H1 (cell line): ENCODE measurements around the gene TNFAIP8L3. TPM values are rescaled to one million over a fixed set of nuclear protein-coding genes. Genes with fewer than 3 reads are reported as not detected.

ENCODE experiments used
- CTCF ChIA-PET: fragments of 300-600 bp; sonication (Branson Sonifier 250); formaldehyde crosslinking; loops from one replicate; lab custom pipeline; 2021; ENCODE audit not compliant: partially characterized antibody; lab: Charles Lee
- POLR2A ChIA-PET: fragments of 300-600 bp; sonication (Branson Sonifier 250); formaldehyde crosslinking; loops from one replicate; lab custom pipeline; 2021; ENCODE audit warnings: inconsistent platforms; ENCODE audit not compliant: partially characterized antibody; lab: Charles Lee
- DNase-seq, 2 experiments: peaks; one replicate each; pipeline versions ENCODE4 v3.0.0 to v3.0.0-alpha.2; 2010 to 2022; ENCODE audit warnings: low spot score in 2 of 2, low read depth in 1 of 2, mixed read lengths in 1 of 2
- FAIRE-seq: peaks from 2 replicates; lab custom pipeline; 2011; peaks lifted over from hg19 to GRCh38; lab: Jason Lieb, UNC
- H2AFZ ChIP-seq: 2 replicates; pipeline ENCODE4 v1.8.1; 2012; ENCODE audit warnings: low read length, inconsistent platforms
- H2AK5ac ChIP-seq: 2 replicates; pipeline ENCODE4 v1.6.1; 2013; ENCODE audit warnings: low read depth, low read length
- H2BK120ac ChIP-seq: replicated peaks from 2 replicates; pipeline ENCODE3; 2013; ENCODE audit warnings: low read depth, low read length, inconsistent platforms
- H2BK12ac ChIP-seq: 2 replicates; pipeline ENCODE4 v1.6.1; 2013; ENCODE audit warnings: low read depth, low read length
- H2BK15ac ChIP-seq: 2 replicates; pipeline ENCODE4 v1.6.1; 2013; ENCODE audit warnings: low read length
- H2BK20ac ChIP-seq: 2 replicates; pipeline ENCODE4 v1.6.1; 2013; ENCODE audit warnings: low read length
- H2BK5ac ChIP-seq: 2 replicates; pipeline ENCODE4 v1.6.1; 2013; ENCODE audit warnings: low read depth, low read length
- H3K14ac ChIP-seq: 2 replicates; pipeline ENCODE4 v1.6.1; 2013; ENCODE audit warnings: inconsistent platforms; ENCODE audit not compliant: insufficient read length
- H3K18ac ChIP-seq: 2 replicates; pipeline ENCODE4 v1.6.1; 2013; ENCODE audit warnings: low read length; ENCODE audit errors: extremely low read depth
- H3K23ac ChIP-seq: 2 replicates; pipeline ENCODE4 v1.6.1; 2013; ENCODE audit warnings: inconsistent platforms; ENCODE audit not compliant: insufficient read length
- H3K23me2 ChIP-seq: 2 replicates; pipeline ENCODE4 v1.6.1; 2013; ENCODE audit warnings: low read depth, low read length
- H3K27ac ChIP-seq: 2 replicates; pipeline ENCODE4 v1.6.1; 2011; ENCODE audit warnings: low read depth, low read length, inconsistent platforms
- H3K27me3 ChIP-seq, 4 experiments: replicated peaks in 1 of 4; 1 replicate in 1 of 4; 2 replicates in 3 of 4; pipeline versions ENCODE4 v1.6.1 to v1.8.1; 2011 to 2013; ENCODE audit warnings: low read length in 3 of 4, mild to moderate bottlenecking in 3 of 4, inconsistent platforms in 2 of 4, mixed read lengths in 2 of 4, moderate library complexity in 1 of 4; ENCODE audit not compliant: control insufficient read depth in 3 of 4, insufficient read depth in 3 of 4; ENCODE audit errors: extremely low read depth in 1 of 4
- H3K36me3 ChIP-seq, 4 experiments: 2 replicates each; pipeline versions ENCODE4 v1.6.1 to v1.8.1; 2011 to 2013; ENCODE audit warnings: mild to moderate bottlenecking in 4 of 4, low read length in 3 of 4, moderate library complexity in 2 of 4, control low read depth in 1 of 4, inconsistent platforms in 1 of 4; ENCODE audit not compliant: insufficient read depth in 4 of 4, control insufficient read depth in 2 of 4
- H3K4ac ChIP-seq: replicated peaks from 2 replicates; pipeline ENCODE3; 2013; ENCODE audit warnings: low read length, low read depth, mixed read lengths, inconsistent platforms; ENCODE audit not compliant: insufficient read length
- H3K4me1 ChIP-seq, 4 experiments: replicated peaks in 1 of 4; 1 replicate in 1 of 4; 2 replicates in 3 of 4; pipeline versions ENCODE4 v1.6.1 to v1.8.1; 2011 to 2013; ENCODE audit warnings: low read length in 3 of 4, inconsistent platforms in 2 of 4, mixed read lengths in 1 of 4; ENCODE audit not compliant: insufficient read depth in 4 of 4, control insufficient read depth in 3 of 4
- H3K4me2 ChIP-seq, 2 experiments: 2 replicates each; pipeline versions ENCODE4 v1.6.1 to v1.8.1; 2011 to 2013; ENCODE audit warnings: low read depth in 2 of 2, low read length in 2 of 2, control low read depth in 1 of 2, inconsistent platforms in 1 of 2, mild to moderate bottlenecking in 1 of 2; ENCODE audit not compliant: insufficient read depth in 1 of 2
- H3K4me3 ChIP-seq, 4 experiments: fragments of 200-600, 300-600 bp in 1 of 4; sonication (generic), shearing (Covaris generic), sonication (Bioruptor Twin) in 1 of 4; 2 replicates each; pipeline versions ENCODE4 v1.5.1 to v1.8.1; 2011 to 2016; ENCODE audit warnings: low read length in 4 of 4, low read depth in 3 of 4, control low read depth in 2 of 4, inconsistent platforms in 2 of 4, mild to moderate bottlenecking in 2 of 4, mixed read lengths in 1 of 4, moderate library complexity in 1 of 4; ENCODE audit not compliant: insufficient read depth in 2 of 4; ENCODE audit errors: extremely low read depth in 1 of 4
- H3K56ac ChIP-seq: replicated peaks from 2 replicates; pipeline ENCODE3; 2013; ENCODE audit warnings: low read depth, mild to moderate bottlenecking, mixed read lengths, low read length, inconsistent platforms; ENCODE audit not compliant: insufficient read length
- H3K79me1 ChIP-seq: 2 replicates; pipeline ENCODE4 v1.6.1; 2013; ENCODE audit warnings: low read depth, low read length, control low read depth
- H3K79me2 ChIP-seq, 2 experiments: 2 replicates each; pipeline versions ENCODE4 v1.6.1 to v1.8.1; 2012 to 2013; ENCODE audit warnings: low read length in 2 of 2, mild to moderate bottlenecking in 2 of 2, inconsistent platforms in 1 of 2; ENCODE audit not compliant: insufficient read depth in 2 of 2, control insufficient read depth in 1 of 2
- H3K9ac ChIP-seq, 4 experiments: replicated peaks in 1 of 4; 1 replicate in 1 of 4; 2 replicates in 3 of 4; pipeline versions ENCODE4 v1.6.1 to v1.8.1; 2011 to 2013; ENCODE audit warnings: low read depth in 3 of 4, low read length in 3 of 4, control low read depth in 2 of 4, mild to moderate bottlenecking in 2 of 4, moderate library complexity in 2 of 4, inconsistent platforms in 1 of 4; ENCODE audit errors: extremely low read depth in 1 of 4
- H3K9me3 ChIP-seq, 2 experiments: 2 replicates each; pipeline versions ENCODE4 v1.6.1 to v1.8.1; 2012 to 2013; ENCODE audit warnings: mild to moderate bottlenecking in 2 of 2, moderate library complexity in 2 of 2, control low read depth in 1 of 2, inconsistent platforms in 1 of 2, low read depth in 1 of 2, low read length in 1 of 2, mixed read lengths in 1 of 2; ENCODE audit not compliant: insufficient read depth in 2 of 2
- H4K20me1 ChIP-seq, 2 experiments: replicated peaks in 1 of 2; 2 replicates each; pipeline versions ENCODE3 to v1.8.1; 2011 to 2013; ENCODE audit warnings: inconsistent platforms in 2 of 2, low read length in 2 of 2, mild to moderate bottlenecking in 1 of 2; ENCODE audit not compliant: insufficient read depth in 2 of 2, control insufficient read depth in 1 of 2
- H4K5ac ChIP-seq: 2 replicates; pipeline ENCODE4 v1.6.1; 2013; ENCODE audit warnings: low read length, low read depth, mixed read lengths, inconsistent platforms; ENCODE audit not compliant: insufficient read length
- H4K8ac ChIP-seq: 2 replicates; pipeline ENCODE4 v1.8.0; 2013; ENCODE audit warnings: mild to moderate bottlenecking, moderate library complexity, low read length, inconsistent platforms; ENCODE audit not compliant: insufficient read depth; ENCODE audit errors: extremely low read depth
- H4K91ac ChIP-seq: replicated peaks from 2 replicates; pipeline ENCODE3; 2013; ENCODE audit warnings: low read length, mixed read lengths, inconsistent platforms; ENCODE audit not compliant: insufficient read length
- BCL11A ChIP-seq, 2 experiments: IDR thresholded peaks; one replicate each; pipeline ENCODE4 v1.6.1; 2011; ENCODE audit warnings: low read depth in 2 of 2, low read length in 2 of 2, mild to moderate bottlenecking in 2 of 2
- SP1 ChIP-seq: IDR thresholded peaks from 2 replicates; pipeline ENCODE4 v1.6.1; 2011; ENCODE audit warnings: low read depth, low read length
- WGBS, 2 experiments: shearing (Covaris generic) in 1 of 2; methylation state at CpG; one replicate each; pipeline versions ENCODE4 v1.1.6 to v1.1.7; 2013 to 2015; ENCODE audit warnings: low lambda C conversion rate in 2 of 2, mixed read lengths in 2 of 2, inconsistent platforms in 1 of 2, low coverage in 1 of 2, missing lambda C conversion rate in 1 of 2; ENCODE audit not compliant: insufficient replicate concordance in 2 of 2, insufficient coverage in 1 of 2, insufficient read length in 1 of 2; ENCODE audit errors: extremely low coverage in 1 of 2, missing lambda C conversion rate in 1 of 2; 5-methylcytosine and 5-hydroxymethylcytosine counted together
- polyA plus RNA-seq, 7 experiments: library from polyadenylated mRNA; depleted of rRNA in 3 of 7; stranded (reverse) in 5 of 7; unstranded in 2 of 7; fragments of >200 nt in 5 of 7; fragments of 200-250 nt in 2 of 7; gene quantifications; 1 replicate in 5 of 7; 2 replicates in 1 of 7; 4 replicates in 1 of 7; pipeline versions ENCODE4 v1.2.1 to v1.2.3, GENCODE V29; 2011 to 2013; ENCODE audit warnings: missing spikeins in 2 of 7, mixed read lengths in 2 of 7
- total RNA-seq: library from RNA; stranded (reverse); fragmentation: NEBNext Ultra II Directional; extraction: Animal tissue kit (Norgen Biotek cat#: 25700); gene quantifications from 2 replicates; pipeline ENCODE4 v1.2.1, GENCODE V29; 2021

The TNFAIP8L3 gene
- total and polyA plus RNA-seq, 2 of the 8 experiments (the other 6 are each of a cell fraction or from before 2014, with no cell fraction given) = 0.23 to 0.67 TPM

- H3K9ac ChIP-seq = no peak overlapping the region
- peaks cover 0 to 9% (median 5%) of the 10 kb centered on the region in 4 experiments; a peak in 4 of 7 replicates for H3K4me1 ChIP-seq
- H3K79me2 ChIP-seq = no peaks in the 10 kb centered on the region
- H4K91ac ChIP-seq = no peak overlapping the region
- no peak overlapping the region for H3K4me3 ChIP-seq
- no peak overlapping the region for H3K56ac ChIP-seq
- H4K20me1 ChIP-seq = no peaks in the 10 kb centered on the region
- no peaks in the 10 kb centered on the region for H3K9me3 ChIP-seq
- no peak overlapping the region for H3K23ac ChIP-seq
- 97% methylated on average over 5 of the region's 5 CpGs; no CpG with 5 or more reads in 1 of the 2 experiments for WGBS, 2 experiments
- H2BK120ac ChIP-seq = no peak overlapping the region
- no peak overlapping the region for H2BK20ac ChIP-seq
- H2BK12ac ChIP-seq = no peak overlapping the region
- ChIA-PET POLR2A (interaction anchor here (0.8 to 1.0 kb wide), 2 partner anchors 8 to 10 kb away, joined by 3 read pairs; no protein-coding TSS in a partner anchor), CTCF (interaction anchor here (1.1 kb wide), 1 partner anchor 23 kb away, joined by 3 read pairs; no protein-coding TSS in a partner anchor)
- FAIRE-seq (no peak), DNase-seq (no peak)
- no peak overlapping the region for H3K14ac ChIP-seq
- no peak overlapping the region for H2BK15ac ChIP-seq
- no peak overlapping the region for H2AFZ ChIP-seq
- H3K4ac ChIP-seq = no peak overlapping the region
- no peaks in the 10 kb centered on the region for H3K36me3 ChIP-seq
- no peak overlapping the region for H2AK5ac ChIP-seq
- no peak overlapping the region for H3K27ac ChIP-seq
- H2BK5ac ChIP-seq = no peak overlapping the region
- H4K5ac ChIP-seq = no peak overlapping the region
- H4K8ac ChIP-seq = no peak overlapping the region; the same call in 1 of the 2 replicates
- H3K4me2 ChIP-seq = no peak overlapping the region
- H3K23me2 ChIP-seq = no peaks in the 10 kb centered on the region; the same call in 1 of the 2 replicates
- no peak overlapping the region for H3K18ac ChIP-seq
- no peaks in the 10 kb centered on the region for H3K27me3 ChIP-seq
- no peaks in the 10 kb centered on the region for H3K79me1 ChIP-seq
- TF ChIP-seq BCL11A (IDR thresholded peaks at IDR 0.05; ENCODE audit: low read depth in 2 of 2, low read length in 2 of 2) = no peak
- no peak for TF ChIP-seq SP1
These were observed 19.8 kb downstream of the TNFAIP8L3 start for GRCh38 chr15:51074926-51075325.
